HCT116 (cell line): Measurements from ENCODE around the gene SLC8A1.

Experiments used
- CEBPB ChIP-seq: IDR thresholded peaks from 2 replicates; pipeline ENCODE4 v1.6.1; 2012; ENCODE audit warnings: low read depth
- CTCF ChIP-seq, 3 experiments: fragments of 200-600 bp in 1 of 3; sonication (generic) in 1 of 3; IDR thresholded peaks in 2 of 3; conservative IDR thresholded peaks in 1 of 3; 2 replicates each; pipeline ENCODE4 v1.5.1; 2012 to 2017; ENCODE audit warnings: low read depth in 2 of 3, low read length in 2 of 3, antibody characterized with exemption in 1 of 3, borderline replicate concordance in 1 of 3, control low read depth in 1 of 3, mild to moderate bottlenecking in 1 of 3, mixed read lengths in 1 of 3, mixed run types in 1 of 3, moderate library complexity in 1 of 3; ENCODE audit not compliant: insufficient read depth in 1 of 3
- EZH2 ChIP-seq: fragments of 200-600 bp; sonication (generic); IDR thresholded peaks from 2 replicates; pipeline ENCODE4 v1.6.1; 2017; ENCODE audit warnings: antibody characterized with exemption, mixed run types
- FOSL1 ChIP-seq: IDR thresholded peaks from 2 replicates; pipeline ENCODE4 v1.6.1; 2012; ENCODE audit warnings: low read depth
- JUND ChIP-seq: IDR thresholded peaks from 2 replicates; pipeline ENCODE4 v1.6.1; 2012
- MAX ChIP-seq: IDR thresholded peaks from 2 replicates; pipeline ENCODE4 v1.6.1; 2012
- POLR2A ChIP-seq: IDR thresholded peaks from 2 replicates; pipeline ENCODE4 v1.7.0; 2011; ENCODE audit warnings: borderline replicate concordance; ENCODE audit not compliant: insufficient read depth, insufficient read length; ENCODE audit errors: extremely low read depth
- POLR2AphosphoS5 ChIP-seq: IDR thresholded peaks from 2 replicates; pipeline ENCODE4 v1.6.1; 2011; ENCODE audit warnings: mild to moderate bottlenecking, low read depth, low read length, moderate library complexity
- RAD21 ChIP-seq: IDR thresholded peaks from 2 replicates; pipeline ENCODE4 v1.6.1; 2012; ENCODE audit warnings: low read depth, mild to moderate bottlenecking
- REST ChIP-seq: IDR thresholded peaks from 2 replicates; pipeline ENCODE4 v1.6.1; 2012; ENCODE audit warnings: low read depth
- SIN3A ChIP-seq: IDR thresholded peaks from 2 replicates; pipeline ENCODE4 v1.6.1; 2012; ENCODE audit warnings: low read depth
- SP1 ChIP-seq: IDR thresholded peaks from 2 replicates; pipeline ENCODE4 v1.6.1; 2012; ENCODE audit warnings: low read depth
- SRF ChIP-seq: IDR thresholded peaks from 2 replicates; pipeline ENCODE4 v1.6.1; 2012; ENCODE audit warnings: low read depth
- ZNF274 ChIP-seq: fragments of 200-500 bp; sonication (Bioruptor generic); IDR thresholded peaks from 2 replicates; pipeline ENCODE4 v1.6.1; 2014; ENCODE audit warnings: mild to moderate bottlenecking, low read depth, low read length, inconsistent platforms

- TF ChIP-seq CEBPB: no peak
- no peak for TF ChIP-seq CTCF (IDR thresholded peaks at IDR 0.05 in 2 of 3, conservative IDR thresholded peaks at IDR 0.05 in 1 of 3; ENCODE audit: borderline replicate concordance in 1 of 3, insufficient read depth in 1 of 3, low read depth in 2 of 3, low read length in 2 of 3)
- TF ChIP-seq POLR2A: no peak
- TF ChIP-seq SRF: no peak
- no peak for TF ChIP-seq SIN3A
- TF ChIP-seq FOSL1: no peak
- TF ChIP-seq RAD21: no peak
- no peak for TF ChIP-seq REST
- TF ChIP-seq JUND: no peak
- no peak for TF ChIP-seq ZNF274
- no peak for TF ChIP-seq POLR2AphosphoS5
- no peak for TF ChIP-seq EZH2
- TF ChIP-seq SP1: no peak
- no peak for TF ChIP-seq MAX
Observed at GRCh38 chr2:40113272-40113968, 338.5 kb downstream of the SLC8A1 start.
